Measurements from ENCODE around the gene NAPA. TPM values are rescaled to one million over a fixed set of nuclear protein-coding genes. Genes with fewer than 3 reads are reported as not detected.

The NAPA gene
- total and polyA plus RNA-seq, 10 of the 15 experiments (the other 5 are each of a cell fraction or from before 2014, with no cell fraction given): 8.2 to 193 (median 102) TPM

DNA sequence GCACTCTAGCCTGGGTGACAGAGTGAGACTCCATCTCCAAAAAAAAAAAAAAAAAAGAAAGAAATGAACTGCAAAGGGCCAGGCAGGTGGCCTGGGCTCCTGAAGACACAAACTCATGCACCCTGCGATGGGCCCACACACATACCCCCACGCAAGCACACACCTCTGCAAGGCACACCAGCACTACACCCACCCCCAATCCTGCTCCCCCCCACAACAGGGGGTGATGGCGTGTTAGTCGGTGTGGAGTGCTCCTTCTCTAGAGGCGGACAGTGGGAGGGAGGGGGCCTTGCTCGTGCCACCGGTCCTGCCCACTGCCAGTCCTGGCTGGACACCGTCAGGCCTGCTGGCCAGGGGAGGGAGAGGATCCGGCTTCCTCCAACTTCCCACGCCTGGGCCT is 41.5 kb downstream of the NAPA start:
- Histone ChIP-seq H3K4me1 (ENCODE audit: control insufficient read depth, insufficient read depth, low read length) (no peaks in the 10 kb centered on the region), H3K9me3 (replicated peaks; ENCODE audit: control insufficient read depth, insufficient read depth, low read length) (no peaks in the 10 kb centered on the region), H3K4me2 (ENCODE audit: control insufficient read depth, insufficient read depth) (no peak overlapping the region), H3K27ac (ENCODE audit: control insufficient read depth, insufficient read depth) (no peak overlapping the region), H3K79me2 (ENCODE audit: control insufficient read depth, insufficient read depth, low read length) (no peaks in the 10 kb centered on the region), H2AFZ (ENCODE audit: control insufficient read depth, low read depth, low read length) (no peak overlapping the region), H3K9ac (ENCODE audit: control insufficient read depth, insufficient read depth, low read length) (no peak overlapping the region), H3K36me3 (ENCODE audit: control insufficient read depth in 2 of 2, insufficient read depth in 2 of 2, low read length in 1 of 2) (no peaks in the 10 kb centered on the region), H4K20me1 (ENCODE audit: control insufficient read depth, insufficient read depth) (no peaks in the 10 kb centered on the region), H3K27me3 (replicated peaks in 1 of 2; ENCODE audit: control insufficient read depth in 2 of 2, insufficient read depth in 2 of 2, low read length in 1 of 2) (peaks cover 5 to 7% of the 10 kb centered on the region in 2 experiments; a peak in 3 of 4 replicates), H3K4me3 (no peak overlapping the region)
- BruUV-seq (replicated peaks): no TSS peak
- no peak for ATAC-seq
- DNase-seq (ENCODE audit: low read depth, low spot score): no peak
- in situ Hi-C loops (cut with MboI): no loop called here
- 53% methylated on average over 10 of the region's 10 CpGs for WGBS (ENCODE audit: insufficient coverage, insufficient replicate concordance, low lambda C conversion rate, missing lambda C conversion rate)
- FAIRE-seq: no peak
- POLR2A ChIA-PET: no interaction called here
- RAD21 ChIA-PET (ENCODE audit: unreplicated experiment): no interaction called here
- SMC1A ChIA-PET (ENCODE audit: uncharacterized antibody, unreplicated experiment): no interaction called here
- CTCF ChIA-PET: no interaction called here
- intact Hi-C loops (cut with micrococcal nuclease; ENCODE audit: unreplicated experiment): no loop called here
- TF ChIP-seq SREBF1 (IDR thresholded peaks at IDR 0.05; ENCODE audit: low read length) (no peak), EGR1 (IDR thresholded peaks at IDR 0.05; ENCODE audit: borderline replicate concordance in 1 of 2, low read depth in 2 of 2, low read length in 2 of 2) (no peak), SMARCA5 (IDR thresholded peaks at IDR 0.05) (no peak), CHD2 (IDR thresholded peaks at IDR 0.05; ENCODE audit: borderline replicate concordance, low read depth, low read length) (no peak), PML (IDR thresholded peaks at IDR 0.05; ENCODE audit: low read length) (no peak), SRF (IDR thresholded peaks at IDR 0.05; ENCODE audit: low read depth in 2 of 2, low read length in 2 of 2) (no peak), TCF12 (IDR thresholded peaks at IDR 0.05; ENCODE audit: low read depth, low read length) (no peak), ZNF24 (IDR thresholded peaks at IDR 0.05) (no peak), SMAD1 (IDR thresholded peaks at IDR 0.05; ENCODE audit: low read depth, partially characterized antibody) (no peak), NFYA (IDR thresholded peaks at IDR 0.05; ENCODE audit: borderline replicate concordance, low read depth, low read length) (no peak), ETV6 (conservative IDR thresholded peaks at IDR 0.05 in 1 of 2, IDR thresholded peaks at IDR 0.05 in 1 of 2; ENCODE audit: borderline replicate concordance in 1 of 2, low read depth in 1 of 2) (no peak), HCFC1 (IDR thresholded peaks at IDR 0.05; ENCODE audit: low read length) (no peak)
- TF ChIP-seq, protein P1, sequence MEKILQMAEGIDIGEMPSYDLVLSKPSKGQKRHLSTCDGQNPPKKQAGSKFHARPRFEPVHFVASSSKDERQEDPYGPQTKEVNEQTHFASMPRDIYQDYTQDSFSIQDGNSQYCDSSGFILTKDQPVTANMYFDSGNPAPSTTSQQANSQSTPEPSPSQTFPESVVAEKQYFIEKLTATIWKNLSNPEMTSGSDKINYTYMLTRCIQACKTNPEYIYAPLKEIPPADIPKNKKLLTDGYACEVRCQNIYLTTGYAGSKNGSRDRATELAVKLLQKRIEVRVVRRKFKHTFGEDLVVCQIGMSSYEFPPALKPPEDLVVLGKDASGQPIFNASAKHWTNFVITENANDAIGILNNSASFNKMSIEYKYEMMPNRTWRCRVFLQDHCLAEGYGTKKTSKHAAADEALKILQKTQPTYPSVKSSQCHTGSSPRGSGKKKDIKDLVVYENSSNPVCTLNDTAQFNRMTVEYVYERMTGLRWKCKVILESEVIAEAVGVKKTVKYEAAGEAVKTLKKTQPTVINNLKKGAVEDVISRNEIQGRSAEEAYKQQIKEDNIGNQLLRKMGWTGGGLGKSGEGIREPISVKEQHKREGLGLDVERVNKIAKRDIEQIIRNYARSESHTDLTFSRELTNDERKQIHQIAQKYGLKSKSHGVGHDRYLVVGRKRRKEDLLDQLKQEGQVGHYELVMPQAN (conservative IDR thresholded peaks at IDR 0.05): no peak
- TF ChIP-seq, protein P2, sequence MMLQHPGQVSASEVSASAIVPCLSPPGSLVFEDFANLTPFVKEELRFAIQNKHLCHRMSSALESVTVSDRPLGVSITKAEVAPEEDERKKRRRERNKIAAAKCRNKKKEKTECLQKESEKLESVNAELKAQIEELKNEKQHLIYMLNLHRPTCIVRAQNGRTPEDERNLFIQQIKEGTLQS (IDR thresholded peaks at IDR 0.05; ENCODE audit: borderline replicate concordance, extremely low read depth, low read depth, low read length): no peak

Data from GM12878 (cell line).